Transverse colon (tissue), 4 donors: ENCODE data around the gene SLIT3. TPM values are rescaled to one million over a fixed set of nuclear protein-coding genes. Genes with fewer than 3 reads are reported as not detected.

Experiments
- DNase-seq: peaks from one replicate; pipeline ENCODE4 v3.0.0-alpha.2; 2019
- H3K27ac ChIP-seq, 4 donors: fragments of 200-600 bp; sonication (generic); 2 replicates each; pipeline ENCODE4 v1.5.1; 2016 to 2018; ENCODE audit warnings: inconsistent platforms in 4 of 4
- H3K27me3 ChIP-seq: fragments of 200-600 bp; sonication (generic); 2 replicates; pipeline ENCODE4 v1.5.1; 2017; ENCODE audit warnings: inconsistent platforms
- H3K36me3 ChIP-seq, 4 donors: fragments of 200-600 bp; sonication (generic); 2 replicates each; pipeline ENCODE4 v1.5.1; 2017 to 2019; ENCODE audit warnings: inconsistent platforms in 4 of 4
- H3K4me1 ChIP-seq, 4 donors: fragments of 200-600 bp; sonication (generic); 2 replicates each; pipeline ENCODE4 v1.5.1; 2017 to 2020; ENCODE audit warnings: inconsistent platforms in 4 of 4
- H3K4me3 ChIP-seq, 4 donors: fragments of 200-600 bp; sonication (generic); 1 replicate in 1 of 4; 2 replicates in 3 of 4; pipeline versions ENCODE4 v1.5.1 to v1.6.1; 2017 to 2019; ENCODE audit warnings: inconsistent platforms in 4 of 4
- H3K9me3 ChIP-seq, 2 donors: fragments of 200-600 bp; sonication (generic); 2 replicates each; pipeline ENCODE4 v1.5.1; 2017 to 2019; ENCODE audit warnings: inconsistent platforms in 2 of 2
- CTCF ChIP-seq, 5 experiments: fragments of 200-600 bp in 3 of 5; fragments of 450-650 bp in 2 of 5; sonication (generic) in 3 of 5; IDR thresholded peaks; 1 replicate in 2 of 5; 2 replicates in 3 of 5; pipeline ENCODE4 v1.5.1; 2016 to 2017; ENCODE audit warnings: antibody characterized with exemption in 5 of 5, inconsistent platforms in 3 of 5, mild to moderate bottlenecking in 2 of 5, moderate library complexity in 1 of 5
- EP300 ChIP-seq: sonication (generic); formaldehyde crosslinking; IDR thresholded peaks from one replicate; pipeline ENCODE4 v1.6.1; 2017; ENCODE audit warnings: antibody characterized with exemption, low read depth
- POLR2A ChIP-seq: fragments of 450-650 bp; IDR thresholded peaks from one replicate; pipeline ENCODE4 v1.6.1; 2016; ENCODE audit warnings: antibody characterized with exemption, mild to moderate bottlenecking, moderate library complexity
- POLR2AphosphoS5 ChIP-seq, 3 donors: sonication (generic); formaldehyde crosslinking; IDR thresholded peaks; one replicate each; pipeline ENCODE4 v1.6.1; 2016; ENCODE audit warnings: antibody characterized with exemption in 3 of 3
- WGBS, 2 donors: methylation state at CpG; one replicate each; pipeline ENCODE4 v1.1.5; 2018; ENCODE audit warnings: low coverage in 1 of 2; 5-methylcytosine and 5-hydroxymethylcytosine counted together
- in situ Hi-C, 4 donors: fragments of 200-750 bp; cut with MboI; loops; one replicate each; pipeline versions ENCODE4 v1.15.0 to v1.15.1; 2017; ENCODE audit warnings: low sequenced_read_pairs in 3 of 4, low pct_ligation_motif_present in 1 of 4, low pct_unique_long_range_greater_than_20kb in 1 of 4
- intact Hi-C: fragments of 100-400 bp; cut with DNase I; formaldehyde crosslinking; loops from one replicate; pipeline ENCODE4 v1.15.1; 2023; ENCODE audit warnings: low total_unique reads
- total RNA-seq, 4 donors: library from RNA; depleted of rRNA; stranded (reverse); fragments of >200 nt; gene quantifications; one replicate each; pipeline ENCODE4 v1.1.0, GENCODE V29; 2016

The SLIT3 gene
- total RNA-seq, 4 donors from 2014 or later: 6.7 to 60.5 (median 9.6) TPM

- Histone ChIP-seq H3K4me1 (no peaks in the 10 kb centered on the region), H3K36me3 (no peaks in the 10 kb centered on the region), H3K4me3 (no peak overlapping the region), H3K9me3 (no peaks in the 10 kb centered on the region), H3K27me3 (no peaks in the 10 kb centered on the region), H3K27ac (no peak overlapping the region)
- TF ChIP-seq POLR2AphosphoS5 (IDR thresholded peaks at IDR 0.05) (no peak), POLR2A (no peak)
- no peak for DNase-seq
- in situ Hi-C loops (loop anchor here in 3 of 4 donors (25.0 kb wide), 3 partner anchors 592 to 892 kb away; partner anchors contain the start of gene SPDL1 (in 1 of the 3)), intact Hi-C loops (no loop called here)
- WGBS, 2 donors: 84 to 86% methylated on average over 2 to 5 of the region's 5 CpGs
Observed at GRCh38 chr5:168695301-168695835, 605.6 kb downstream of the SLIT3 start.

- intact Hi-C loops: no loop called here
- WGBS, 2 donors: 100% methylated on average over 1 of the region's 1 CpG; no CpG with 5 or more reads in 1 of the 2 donors
- Histone ChIP-seq H3K36me3 (no peaks in the 10 kb centered on the region), H3K4me1 (no peaks in the 10 kb centered on the region), H3K27ac (no peak overlapping the region), H3K4me3 (no peak overlapping the region), H3K27me3 (no peaks in the 10 kb centered on the region), H3K9me3 (no peaks in the 10 kb centered on the region)
- in situ Hi-C loops: loop anchor here in 3 of 4 donors (25.0 kb wide), 3 partner anchors 593 to 893 kb away; partner anchors contain the start of gene SPDL1 (in 1 of the 3)
- no peak for DNase-seq
- TF ChIP-seq POLR2A (no peak), CTCF (IDR thresholded peaks at IDR 0.05) (no peak), POLR2AphosphoS5 (IDR thresholded peaks at IDR 0.05) (no peak)
Observed at GRCh38 chr5:168694289-168694688, 606.6 kb downstream of the SLIT3 start.

- intact Hi-C loops (no loop called here), in situ Hi-C loops (loop anchor here in 3 of 4 donors (25.0 kb wide), 3 partner anchors 593 to 893 kb away; partner anchors contain the start of gene SPDL1 (in 1 of the 3))
- DNase-seq: no peak
- no peaks in the 10 kb centered on the region for H3K36me3 ChIP-seq
- 82 to 100% methylated on average over 1 to 3 of the region's 3 CpGs for WGBS, 2 donors
- TF ChIP-seq CTCF (IDR thresholded peaks at IDR 0.05) (no peak), POLR2AphosphoS5 (IDR thresholded peaks at IDR 0.05) (no peak), EP300 (no peak), POLR2A (no peak)
- H3K4me1 ChIP-seq: no peaks in the 10 kb centered on the region
- H3K4me3 ChIP-seq: no peak overlapping the region
- no peak overlapping the region for H3K27ac ChIP-seq
- H3K9me3 ChIP-seq: no peaks in the 10 kb centered on the region
- H3K27me3 ChIP-seq: no peaks in the 10 kb centered on the region
Observed at GRCh38 chr5:168693883-168694282, 607.1 kb downstream of the SLIT3 start.

- H3K4me3 ChIP-seq: no peak overlapping the region
- no peak for DNase-seq
- H3K4me1 ChIP-seq: no peaks in the 10 kb centered on the region
- no peak for TF ChIP-seq EP300
- no peak for TF ChIP-seq CTCF (IDR thresholded peaks at IDR 0.05)
- TF ChIP-seq POLR2A: no peak
- TF ChIP-seq POLR2AphosphoS5 (IDR thresholded peaks at IDR 0.05): no peak
- H3K27me3 ChIP-seq: no peaks in the 10 kb centered on the region
- H3K27ac ChIP-seq: no peak overlapping the region
- no peaks in the 10 kb centered on the region for H3K9me3 ChIP-seq
- intact Hi-C loops: no loop called here
- WGBS, 2 donors: 77% methylated on average over 5 of the region's 5 CpGs; no CpG with 5 or more reads in 1 of the 2 donors
- in situ Hi-C loops: loop anchor here in 3 of 4 donors (25.0 kb wide), 3 partner anchors 594 to 894 kb away; partner anchors contain the start of gene SPDL1 (in 1 of the 3)
- H3K36me3 ChIP-seq: no peaks in the 10 kb centered on the region
Observed at GRCh38 chr5:168693297-168693696, 607.6 kb downstream of the SLIT3 start.
